Stimulated activated memory B cell treated with anti-CD40 and anti-IgM and Interleukin-4, amounts not matched to agents 10 μg/mL and 1 μg/mL and 100 μg/mL, for 72 hours (primary cell): ENCODE measurements around the gene DOCK10.

Source experiments
- ATAC-seq: fragments of 150-1000 bp; cut with Tn5 transposase; 2 replicates; pipeline ENCODE4 v1.10.0; 2021
- H3K27ac Mint-ChIP-seq: one replicate; pipeline ENCODE4 v1.8.0; 2022; ENCODE audit warnings: mild to moderate bottlenecking, mixed read lengths
- H3K27me3 Mint-ChIP-seq: one replicate; pipeline ENCODE4 v1.8.0; 2022; ENCODE audit warnings: mixed read lengths
- H3K36me3 Mint-ChIP-seq: one replicate; pipeline ENCODE4 v1.8.0; 2022; ENCODE audit warnings: mixed read lengths
- H3K4me1 Mint-ChIP-seq: one replicate; pipeline ENCODE4 v1.8.0; 2022; ENCODE audit warnings: mixed read lengths
- H3K4me3 Mint-ChIP-seq: one replicate; pipeline ENCODE4 v1.8.0; 2022; ENCODE audit warnings: mild to moderate bottlenecking, moderate library complexity, mixed read lengths
- H3K9me3 Mint-ChIP-seq: one replicate; pipeline ENCODE4 v1.8.0; 2022; ENCODE audit warnings: mixed read lengths

The DOCK10 gene

GRCh38 chr2:225009768-225010167 is 32.5 kb downstream of the DOCK10 start:
- Mint-ChIP-seq H3K4me1 (peaks cover 74% of the 10 kb centered on the region), H3K4me3 (peak overlapping the region; percentile 42), H3K27me3 (no peaks in the 10 kb centered on the region), H3K36me3 (peaks cover 49% of the 10 kb centered on the region), H3K9me3 (peaks cover 2% of the 10 kb centered on the region), H3K27ac (peak overlapping the region; percentile 95)
- ATAC-seq: no peak

- Mint-ChIP-seq H3K9me3 (peaks cover 2% of the 10 kb centered on the region), H3K27ac (peak overlapping the region; percentile 95), H3K27me3 (no peaks in the 10 kb centered on the region), H3K4me1 (peaks cover 79% of the 10 kb centered on the region), H3K36me3 (peaks cover 53% of the 10 kb centered on the region), H3K4me3 (peak overlapping the region; percentile 58)
- peak; percentile 55 for ATAC-seq
Observed at GRCh38 chr2:225008935-225009334, 33.3 kb downstream of the DOCK10 start.

DNA sequence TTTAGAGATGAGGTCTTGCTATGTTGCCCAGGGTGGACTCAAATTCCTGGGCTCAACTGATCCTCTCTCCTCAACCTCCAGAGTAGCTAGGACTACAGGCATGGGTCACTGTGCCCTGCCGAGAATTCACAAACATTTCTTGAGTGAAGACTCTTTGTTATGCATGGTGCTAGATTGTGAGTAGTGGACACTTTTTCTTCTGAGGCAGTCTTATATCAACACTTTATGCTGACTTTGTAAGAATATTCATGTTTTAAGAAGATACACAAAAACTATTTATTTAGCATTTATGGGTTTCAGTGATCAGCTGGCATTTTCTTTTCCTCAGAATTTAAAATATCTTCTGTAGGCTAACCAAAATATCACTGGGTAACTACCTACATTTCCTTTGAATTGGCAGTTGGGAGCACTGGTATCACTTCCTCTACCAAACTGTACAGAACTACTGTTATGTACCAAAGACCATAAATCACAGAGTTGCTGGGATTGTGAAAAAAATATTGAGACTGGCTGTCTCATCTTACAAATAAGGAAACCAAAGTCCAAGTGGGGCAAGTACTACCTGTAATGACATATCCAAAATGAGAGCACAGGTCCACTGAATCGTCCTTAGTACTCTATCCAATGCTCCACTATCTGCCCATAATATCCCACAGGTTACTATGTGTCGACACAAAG is 34.0 kb downstream of the DOCK10 start:
- Mint-ChIP-seq H3K4me3 (peak overlapping the region; percentile 58), H3K27me3 (no peaks in the 10 kb centered on the region), H3K4me1 (peaks cover 78% of the 10 kb centered on the region), H3K27ac (peak overlapping the region; percentile 95), H3K9me3 (peaks cover 2% of the 10 kb centered on the region), H3K36me3 (peaks cover 58% of the 10 kb centered on the region)
- ATAC-seq: peak; percentile 92

- Mint-ChIP-seq H3K27me3 (no peaks in the 10 kb centered on the region), H3K4me3 (peak overlapping the region; percentile 2), H3K4me1 (peaks cover 83% of the 10 kb centered on the region), H3K36me3 (peaks cover 57% of the 10 kb centered on the region), H3K27ac (peak overlapping the region; percentile 95), H3K9me3 (peaks cover 2% of the 10 kb centered on the region)
- no peak for ATAC-seq
Observed at GRCh38 chr2:225006730-225007129, 35.5 kb downstream of the DOCK10 start.

DNA sequence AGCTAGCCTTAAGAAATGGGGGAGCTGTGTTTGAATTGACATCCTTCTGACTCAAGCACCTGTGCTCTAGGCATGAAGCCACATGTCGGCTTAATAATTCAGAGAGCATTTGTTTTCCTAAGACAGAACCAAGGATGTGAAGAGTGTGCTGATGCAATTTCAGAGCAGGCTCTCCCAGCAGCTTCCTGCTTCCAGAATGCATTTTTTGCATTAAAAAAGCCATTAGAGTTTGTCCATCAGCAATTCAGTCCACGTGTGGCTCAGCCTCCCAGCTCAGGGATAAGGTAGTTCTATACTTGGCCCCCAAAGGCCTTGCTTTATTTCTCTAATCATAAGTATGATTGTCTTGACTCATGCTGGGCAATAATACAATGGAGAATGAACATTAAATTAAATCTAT is 37.7 kb downstream of the DOCK10 start:
- Mint-ChIP-seq H3K27ac (peak overlapping the region; percentile 95), H3K4me1 (peaks cover 64% of the 10 kb centered on the region), H3K9me3 (peaks cover 2% of the 10 kb centered on the region), H3K4me3 (no peak overlapping the region), H3K27me3 (no peaks in the 10 kb centered on the region), H3K36me3 (peaks cover 42% of the 10 kb centered on the region)
- ATAC-seq: no peak

GRCh38 chr2:225002656-225003045 is 39.6 kb downstream of the DOCK10 start:
- Mint-ChIP-seq H3K9me3 (peaks cover 2% of the 10 kb centered on the region), H3K36me3 (peaks cover 46% of the 10 kb centered on the region), H3K27me3 (no peaks in the 10 kb centered on the region), H3K27ac (peak overlapping the region; percentile 95), H3K4me3 (peak overlapping the region; percentile 6), H3K4me1 (peaks cover 62% of the 10 kb centered on the region)
- peak; percentile 98 for ATAC-seq

GRCh38 chr2:225002039-225002655 is 40.1 kb downstream of the DOCK10 start:
- Mint-ChIP-seq H3K36me3 (peaks cover 46% of the 10 kb centered on the region), H3K27ac (peak overlapping the region; percentile 95), H3K4me3 (peak overlapping the region; percentile 6), H3K9me3 (peaks cover 2% of the 10 kb centered on the region), H3K4me1 (peaks cover 62% of the 10 kb centered on the region), H3K27me3 (no peaks in the 10 kb centered on the region)
- peak; percentile 82 for ATAC-seq

GRCh38 chr2:224999754-225000153 is 42.5 kb downstream of the DOCK10 start:
- H3K27me3 Mint-ChIP-seq: no peaks in the 10 kb centered on the region
- no peak for ATAC-seq
- no peak overlapping the region for H3K4me3 Mint-ChIP-seq
- H3K36me3 Mint-ChIP-seq: peaks cover 53% of the 10 kb centered on the region
- H3K4me1 Mint-ChIP-seq: peaks cover 62% of the 10 kb centered on the region
- no peak overlapping the region for H3K27ac Mint-ChIP-seq
- no peaks in the 10 kb centered on the region for H3K9me3 Mint-ChIP-seq

GRCh38 chr2:224999321-224999720 is 42.9 kb downstream of the DOCK10 start:
- Mint-ChIP-seq H3K27me3 (no peaks in the 10 kb centered on the region), H3K27ac (peak overlapping the region; percentile 4), H3K4me1 (peaks cover 66% of the 10 kb centered on the region), H3K36me3 (peaks cover 57% of the 10 kb centered on the region), H3K9me3 (no peaks in the 10 kb centered on the region), H3K4me3 (no peak overlapping the region)
- no peak for ATAC-seq

- H3K27me3 Mint-ChIP-seq: no peaks in the 10 kb centered on the region
- peaks cover 55% of the 10 kb centered on the region for H3K36me3 Mint-ChIP-seq
- no peak overlapping the region for H3K4me3 Mint-ChIP-seq
- no peaks in the 10 kb centered on the region for H3K9me3 Mint-ChIP-seq
- ATAC-seq: no peak
- H3K4me1 Mint-ChIP-seq: peaks cover 56% of the 10 kb centered on the region
- H3K27ac Mint-ChIP-seq: peak overlapping the region; percentile 49
Observed at GRCh38 chr2:224997802-224998201, 44.5 kb downstream of the DOCK10 start.

DNA sequence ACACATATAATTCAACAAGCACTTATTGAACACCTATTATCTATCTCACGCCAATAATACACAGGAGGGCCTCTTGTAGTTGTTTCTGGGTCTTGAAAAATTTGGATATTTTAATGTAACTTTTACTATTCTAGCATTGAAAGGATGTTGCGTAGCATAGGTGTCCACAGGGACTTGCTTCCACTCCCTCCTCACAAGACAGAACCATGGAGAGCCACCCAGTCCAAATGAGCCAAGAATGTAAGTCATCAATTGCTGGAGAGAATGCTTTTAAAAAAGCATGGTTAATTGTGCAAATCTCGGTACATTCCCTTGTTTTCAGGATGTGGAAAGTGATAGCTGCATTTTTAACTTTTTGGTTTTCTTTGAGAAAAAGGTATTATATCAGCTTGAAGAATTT is 46.8 kb downstream of the DOCK10 start:
- Mint-ChIP-seq H3K36me3 (peaks cover 71% of the 10 kb centered on the region), H3K27ac (no peak overlapping the region), H3K27me3 (no peaks in the 10 kb centered on the region), H3K9me3 (no peaks in the 10 kb centered on the region), H3K4me1 (peaks cover 55% of the 10 kb centered on the region), H3K4me3 (no peak overlapping the region)
- no peak for ATAC-seq

- H3K27ac Mint-ChIP-seq: no peak overlapping the region
- peaks cover 79% of the 10 kb centered on the region for H3K36me3 Mint-ChIP-seq
- no peaks in the 10 kb centered on the region for H3K27me3 Mint-ChIP-seq
- H3K9me3 Mint-ChIP-seq: no peaks in the 10 kb centered on the region
- H3K4me3 Mint-ChIP-seq: no peak overlapping the region
- H3K4me1 Mint-ChIP-seq: peaks cover 54% of the 10 kb centered on the region
- ATAC-seq: peak; percentile 31
Observed at GRCh38 chr2:224994242-224994823, 47.9 kb downstream of the DOCK10 start.

DNA sequence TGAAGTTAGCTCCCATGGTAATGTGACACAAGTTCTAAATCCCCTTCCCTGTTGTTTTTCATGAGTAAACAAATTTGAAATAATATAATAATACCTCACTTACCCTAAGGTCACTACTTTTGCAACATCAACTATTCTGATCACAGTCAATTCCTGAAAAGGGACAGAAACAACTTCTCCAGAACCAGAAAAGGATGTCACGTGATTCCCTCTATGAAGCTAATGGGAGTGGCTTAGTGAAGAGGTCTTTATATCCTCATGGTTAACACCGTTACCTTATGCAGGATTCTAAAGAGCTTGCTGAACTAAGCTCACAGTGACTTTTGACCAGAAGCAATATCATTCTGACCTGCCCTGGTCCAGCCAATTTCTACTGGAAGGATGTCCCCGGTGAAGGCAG is 51.6 kb downstream of the DOCK10 start:
- no peaks in the 10 kb centered on the region for H3K27me3 Mint-ChIP-seq
- H3K4me1 Mint-ChIP-seq: peaks cover 36% of the 10 kb centered on the region
- peak overlapping the region; percentile 26 for H3K27ac Mint-ChIP-seq
- no peak for ATAC-seq
- no peaks in the 10 kb centered on the region for H3K9me3 Mint-ChIP-seq
- H3K36me3 Mint-ChIP-seq: peaks cover 69% of the 10 kb centered on the region
- H3K4me3 Mint-ChIP-seq: no peak overlapping the region

- no peak for ATAC-seq
- Mint-ChIP-seq H3K9me3 (no peaks in the 10 kb centered on the region), H3K36me3 (peaks cover 69% of the 10 kb centered on the region), H3K4me3 (no peak overlapping the region), H3K27ac (peak overlapping the region; percentile 27), H3K27me3 (no peaks in the 10 kb centered on the region), H3K4me1 (peaks cover 56% of the 10 kb centered on the region)
Observed at GRCh38 chr2:224987733-224988132, 54.5 kb downstream of the DOCK10 start.

- Mint-ChIP-seq H3K36me3 (peaks cover 72% of the 10 kb centered on the region), H3K27me3 (no peaks in the 10 kb centered on the region), H3K4me1 (peaks cover 66% of the 10 kb centered on the region), H3K9me3 (no peaks in the 10 kb centered on the region), H3K27ac (peak overlapping the region; percentile 27), H3K4me3 (no peak overlapping the region)
- peak; percentile 54 for ATAC-seq
Observed at GRCh38 chr2:224986477-224986876, 55.8 kb downstream of the DOCK10 start.

- Mint-ChIP-seq H3K36me3 (peaks cover 63% of the 10 kb centered on the region), H3K4me1 (peaks cover 58% of the 10 kb centered on the region), H3K4me3 (peak overlapping the region; percentile 37), H3K9me3 (no peaks in the 10 kb centered on the region), H3K27ac (peak overlapping the region; percentile 82), H3K27me3 (no peaks in the 10 kb centered on the region)
- ATAC-seq: no peak
Observed at GRCh38 chr2:224984637-224985036, 57.6 kb downstream of the DOCK10 start.
